PC-3 (cell line): ENCODE data around the gene KIAA1328.

Experiments used
- CTCF ChIP-seq: fragments of 300-600 bp; sonication (generic); conservative IDR thresholded peaks from 2 replicates; pipeline ENCODE4 v1.5.1; 2017; ENCODE audit warnings: antibody characterized with exemption, low read depth, mild to moderate bottlenecking, low read length
- EZH2 ChIP-seq: fragments of 300-600 bp; sonication (generic); IDR thresholded peaks from one replicate; pipeline ENCODE4 v1.6.1; 2017; ENCODE audit warnings: antibody characterized with exemption, mild to moderate bottlenecking, low read length; ENCODE audit not compliant: unreplicated experiment
- EZH2phosphoT487 ChIP-seq: fragments of 300-600 bp; sonication (generic); IDR thresholded peaks from 2 replicates; pipeline ENCODE4 v1.6.1; 2018; ENCODE audit warnings: mild to moderate bottlenecking, antibody characterized with exemption, low read length, borderline replicate concordance

GRCh38 chr18:37244618-37245017 is 415.7 kb downstream of the KIAA1328 start:
- TF ChIP-seq CTCF = no peak
- no peak for TF ChIP-seq EZH2
- no peak for TF ChIP-seq EZH2phosphoT487
